DMS153 treated with DMSO at 0.1 percent for 48 hours (cell line): Measurements from ENCODE around the gene LYPD3.

Source experiments
- DNase-seq: peaks from one replicate; lab custom pipeline; 2025; ENCODE audit not compliant: unreplicated experiment; lab: John Stamatoyannopoulos, UW

The LYPD3 gene

DNA sequence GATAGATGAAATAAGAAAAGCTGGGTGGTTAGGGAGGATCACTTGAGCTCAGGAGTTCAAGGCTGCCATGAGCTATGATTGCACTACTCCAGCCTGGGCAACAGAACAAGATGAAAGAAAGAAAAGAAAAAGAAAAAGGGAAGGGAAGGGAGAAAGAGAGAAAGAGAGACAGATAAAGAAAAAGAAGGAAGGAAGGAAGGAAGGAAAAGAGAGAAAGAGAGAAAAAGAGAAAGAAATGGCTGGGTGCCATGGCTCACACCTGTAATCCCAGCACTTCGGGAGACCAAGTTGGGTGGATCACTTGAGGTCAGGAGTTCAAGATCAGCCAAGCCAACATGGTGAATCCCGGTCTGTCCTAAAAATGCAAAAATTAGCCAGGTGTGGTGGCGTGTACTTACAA, 29.6 kb downstream of the LYPD3 start:
- DNase-seq, result no peak

DNA sequence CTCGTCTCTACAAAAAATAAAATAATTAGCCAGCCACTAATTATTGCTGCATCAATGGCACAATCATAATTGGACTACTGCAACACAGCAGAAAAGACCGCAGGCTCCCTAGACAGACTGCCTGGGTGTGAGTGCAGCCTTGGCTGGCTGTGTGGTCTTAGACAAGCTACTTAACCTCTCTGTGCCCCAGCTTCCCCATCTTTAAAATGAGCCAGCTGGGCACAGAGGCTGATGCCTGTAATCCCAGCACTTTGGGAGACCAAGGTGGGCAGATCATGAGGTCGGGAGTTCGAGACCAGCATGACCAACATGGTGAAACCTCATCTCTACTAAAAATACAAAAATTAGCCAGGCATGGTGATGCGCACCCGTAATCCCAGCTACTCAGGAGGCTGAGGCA, 31.7 kb downstream of the LYPD3 start:
- DNase-seq, result no peak

DNA sequence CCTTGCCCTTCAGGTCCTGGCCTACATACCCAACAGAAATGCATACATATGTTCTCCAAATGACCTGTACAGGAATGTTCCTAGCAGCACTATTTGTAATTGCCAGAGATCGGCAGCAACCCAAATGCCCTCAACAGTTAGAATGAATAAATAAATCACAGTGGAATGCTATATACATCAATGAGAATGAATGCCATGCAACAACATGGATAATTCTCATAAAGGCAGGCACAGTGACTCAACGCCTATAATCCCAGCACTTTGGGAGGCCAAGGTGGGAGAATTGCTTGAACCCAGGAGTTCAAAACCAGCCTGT, 32.1 kb downstream of the LYPD3 start:
- no peak for DNase-seq

DNA sequence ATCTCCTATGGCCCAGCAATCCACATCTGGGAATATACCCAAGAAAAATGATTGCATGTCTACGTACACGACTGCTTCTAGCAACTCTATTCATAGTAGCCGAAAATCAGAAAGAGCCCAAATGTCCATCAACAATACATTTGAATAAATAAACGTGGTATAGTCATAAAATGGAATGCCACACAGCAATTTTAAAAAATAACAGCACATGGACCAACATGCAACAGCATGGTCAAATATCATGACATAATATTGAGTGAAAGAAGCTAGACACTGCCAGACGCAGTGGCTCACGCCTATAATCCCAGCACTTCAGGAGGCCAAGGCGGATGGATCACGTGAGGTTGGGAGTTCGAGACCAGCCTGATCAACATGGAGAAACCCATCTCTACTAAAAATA, 34.4 kb downstream of the LYPD3 start:
- no peak for DNase-seq

DNA sequence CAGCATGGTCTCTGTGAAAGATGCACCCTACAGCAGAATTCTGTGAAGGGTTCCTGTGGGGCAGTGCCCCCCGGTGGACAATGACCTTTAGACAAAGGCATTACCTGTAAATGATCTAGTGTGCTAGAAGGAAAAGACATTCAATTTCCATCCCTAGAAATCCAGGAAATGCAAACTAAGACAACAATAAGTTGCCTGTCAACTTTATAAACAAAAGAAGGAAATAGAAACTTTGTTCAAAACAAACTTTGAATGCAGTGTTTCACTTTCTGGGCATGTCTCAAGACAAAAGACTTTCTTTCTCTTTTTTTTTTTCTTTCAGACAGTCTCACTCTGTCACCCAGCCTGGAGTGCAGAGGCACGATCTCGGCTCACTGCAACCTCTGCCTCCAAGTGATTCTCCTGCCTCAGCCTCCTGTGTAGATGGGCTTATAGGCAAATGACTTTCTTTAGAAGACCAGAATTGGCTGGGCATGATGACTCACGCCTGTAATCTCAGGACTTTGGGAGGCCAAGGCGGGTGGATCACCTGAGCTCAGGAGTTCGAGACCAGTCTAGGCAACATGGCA, 35.2 kb downstream of the LYPD3 start:
- DNase-seq, result no peak

DNA sequence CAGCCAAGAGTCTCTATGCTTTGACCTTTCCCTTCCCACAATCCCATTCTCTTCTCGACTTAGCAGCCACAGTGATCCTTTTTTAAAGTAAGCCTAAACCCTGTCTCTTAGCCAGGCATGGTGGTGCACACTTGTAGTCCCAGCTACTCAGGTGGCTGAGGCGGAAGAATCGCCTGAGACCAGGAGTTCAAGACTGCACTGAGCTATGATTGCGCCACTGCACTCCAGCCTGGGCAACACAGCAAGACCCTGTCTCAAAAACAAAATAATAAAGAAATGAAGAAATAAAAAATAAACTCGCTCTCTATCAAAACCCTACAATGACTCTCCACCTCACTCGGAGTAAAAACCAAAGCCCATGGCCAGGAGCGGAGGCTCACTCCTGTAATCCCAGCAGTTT, 36.0 kb downstream of the LYPD3 start:
- no peak for DNase-seq

DNA sequence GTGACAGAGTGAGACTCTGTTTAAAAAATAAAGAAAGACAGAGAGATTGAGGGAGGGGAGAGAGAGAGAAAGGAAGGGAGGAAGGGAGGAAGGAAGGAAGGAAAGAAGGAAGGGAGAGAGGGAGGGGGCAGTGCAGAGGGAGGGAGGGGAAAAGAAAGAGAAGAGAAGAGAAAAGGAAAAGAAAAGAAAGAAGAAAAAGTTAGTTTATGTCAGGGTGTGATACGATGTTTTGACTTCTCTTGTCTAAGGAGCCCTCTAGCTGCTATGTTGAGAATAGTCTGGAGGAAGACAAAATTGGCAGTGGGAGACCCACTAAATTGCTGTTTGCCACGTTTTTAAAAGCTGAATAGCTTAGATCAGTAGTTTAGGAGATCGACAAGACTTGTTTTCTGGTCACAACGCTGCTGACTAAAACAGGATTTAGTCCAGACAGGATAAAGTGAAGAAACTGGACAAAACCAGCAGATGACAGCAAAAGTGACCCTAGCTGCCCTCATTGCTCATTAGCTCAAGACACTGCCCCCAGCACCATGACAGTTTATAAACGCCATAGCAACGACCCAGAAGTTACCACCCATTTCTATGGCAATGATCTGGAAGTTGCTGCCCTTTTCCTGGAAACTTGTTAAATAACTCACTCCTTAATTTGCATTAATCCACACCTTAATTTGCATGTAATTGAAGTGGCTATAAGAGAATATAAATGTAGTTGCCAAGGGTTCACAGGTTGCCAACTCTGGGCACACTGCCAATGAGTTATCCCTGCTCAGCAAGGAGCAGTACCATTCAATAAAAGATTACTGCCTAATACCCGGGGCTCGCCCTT, 39.6 kb downstream of the LYPD3 start:
- DNase-seq, result peak; percentile 56

DNA sequence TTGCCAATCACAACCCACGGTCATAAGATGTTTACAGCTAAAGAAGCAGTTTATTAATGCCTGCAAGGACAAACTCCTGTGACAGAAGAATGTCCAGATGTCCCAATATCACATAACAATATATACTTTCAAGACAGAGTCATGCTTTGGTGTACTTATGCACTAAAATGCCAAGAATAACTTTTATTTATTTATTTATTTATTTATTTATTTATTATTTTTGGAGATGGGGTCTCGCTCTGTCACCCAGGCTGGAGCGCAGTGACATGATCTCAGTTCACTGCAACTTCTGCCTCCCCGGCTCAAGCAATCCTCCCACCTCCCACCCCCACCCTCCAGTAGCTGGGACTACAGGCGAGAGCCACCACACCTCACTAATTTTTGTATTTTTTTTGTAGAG, 41.6 kb downstream of the LYPD3 start:
- DNase-seq, result no peak

DNA sequence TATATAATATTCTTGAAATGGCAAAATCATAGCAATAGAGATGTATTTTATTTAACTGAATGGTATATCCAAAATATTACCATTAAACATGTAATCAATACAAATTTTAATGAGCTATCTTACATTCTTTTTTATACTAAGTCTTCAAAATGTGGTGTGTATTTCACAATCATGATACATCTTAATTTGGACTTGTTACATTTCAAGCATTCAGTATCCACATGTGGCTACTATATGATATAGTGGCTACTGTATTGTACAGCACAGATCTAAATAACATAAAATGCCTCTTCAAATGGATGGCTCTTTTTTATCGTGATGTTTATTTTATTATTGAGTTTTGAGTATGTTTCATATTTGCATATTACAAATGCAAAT, 42.7 kb downstream of the LYPD3 start:
- DNase-seq, result no peak

DNA sequence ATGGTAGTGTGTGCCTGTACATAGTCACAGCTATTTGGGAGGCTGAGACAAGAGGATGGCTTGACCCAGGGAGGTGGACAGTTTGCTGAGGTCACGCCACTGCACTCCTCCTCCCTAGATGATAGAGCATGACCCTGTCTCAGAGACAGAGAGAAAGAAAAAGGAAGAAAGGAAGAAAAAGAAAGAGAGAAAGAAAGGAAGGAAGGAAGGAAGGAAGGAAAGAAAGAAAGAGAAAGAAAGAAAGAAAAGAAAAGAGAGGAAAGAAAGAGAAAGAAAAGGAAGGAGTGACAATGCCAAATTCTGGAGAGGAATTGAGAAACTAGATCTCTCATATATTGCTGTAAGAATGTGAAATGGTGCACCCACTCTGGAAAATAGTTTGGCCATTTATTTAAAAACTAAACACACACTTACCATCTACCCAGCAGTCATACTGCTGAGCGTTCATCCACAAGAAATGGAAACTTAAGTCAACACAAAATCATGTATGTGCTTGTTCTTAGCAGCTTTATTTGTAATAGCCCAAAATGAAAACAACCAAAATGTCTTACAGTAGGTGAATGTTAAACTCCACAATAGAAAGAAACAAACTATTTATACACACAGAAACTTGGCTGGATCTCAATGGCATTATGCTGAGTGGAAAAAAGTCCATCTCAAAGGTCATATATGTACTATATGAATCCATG, 43.3 kb downstream of the LYPD3 start:
- DNase-seq, result no peak

DNA sequence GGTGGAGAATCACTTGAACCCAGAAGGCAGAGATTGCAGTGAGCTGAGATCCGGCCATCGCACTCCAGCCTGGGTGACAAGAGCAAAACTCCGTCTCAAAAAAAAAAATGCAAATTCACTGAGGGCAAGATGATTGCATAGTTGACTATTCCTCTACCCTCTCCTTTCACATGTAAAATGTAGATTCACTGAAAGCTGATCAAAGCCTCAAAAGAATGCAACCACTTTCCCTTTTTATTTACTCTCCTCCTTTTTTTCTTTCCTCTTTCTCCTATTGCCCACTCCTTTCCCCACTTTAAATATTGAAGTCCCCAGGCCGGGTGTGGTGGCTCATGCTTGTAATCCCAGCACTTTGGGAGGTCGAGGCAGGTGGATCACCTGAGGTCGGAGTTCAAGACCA, 44.5 kb downstream of the LYPD3 start:
- no peak for DNase-seq

DNA sequence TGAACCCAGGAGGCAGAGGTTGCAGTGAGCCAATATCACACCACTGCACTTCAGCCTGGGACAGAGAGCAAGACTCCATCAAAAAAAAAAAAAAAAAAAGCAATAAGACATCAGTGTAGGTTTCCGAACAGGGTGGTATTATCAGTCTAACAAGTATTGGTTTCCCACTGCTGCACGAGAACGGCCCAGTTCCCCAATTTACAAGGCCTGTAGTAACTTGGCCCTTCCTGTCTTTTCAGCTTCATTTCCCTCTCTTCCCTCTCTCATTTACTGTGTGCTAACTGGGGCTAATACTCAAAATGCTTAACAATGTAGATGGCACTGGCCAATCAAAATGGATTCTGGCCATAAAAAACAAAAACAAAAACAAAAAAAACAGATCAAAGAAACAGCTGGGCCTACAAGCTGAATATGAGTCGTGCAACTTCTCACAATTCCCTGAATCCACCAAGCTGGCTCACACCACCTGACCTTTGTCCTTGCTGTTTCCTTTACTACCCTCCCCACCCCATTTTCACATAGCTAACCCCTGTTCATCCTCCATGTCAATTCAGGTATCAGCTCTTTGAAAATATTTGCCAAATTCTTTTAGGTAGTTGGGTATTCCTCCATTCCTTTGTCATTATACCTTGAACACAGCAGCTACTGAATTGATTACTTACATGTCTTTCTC, 48.3 kb downstream of the LYPD3 start:
- DNase-seq, result no peak

DNA sequence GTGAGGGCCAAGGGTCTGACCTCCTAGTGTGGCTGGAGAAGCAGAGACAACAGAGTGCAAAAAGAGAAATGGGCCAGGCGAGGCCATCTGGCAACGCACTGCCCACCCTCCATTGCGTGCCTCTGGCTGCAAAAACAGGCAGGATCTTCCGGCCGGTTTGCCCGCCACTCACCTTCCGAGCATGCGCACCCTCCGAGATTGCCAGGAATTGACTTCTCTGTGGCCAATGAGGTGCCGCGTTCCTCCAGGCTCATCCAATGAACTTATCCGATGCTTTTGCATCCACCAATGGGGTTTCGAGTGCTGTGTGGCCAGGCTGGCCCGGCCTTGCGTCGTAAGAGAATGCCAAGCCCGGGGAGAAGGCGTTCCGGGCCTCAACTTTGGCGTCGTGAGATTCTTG, 50.9 kb downstream of the LYPD3 start, which contains the start of gene TEX101:
Gene TEX101, plus strand, starts transcription at position 337 of the 400 bp plus-strand sequence. CDS start 1,030 bp downstream, outside the sequence.
- no peak for DNase-seq

DNA sequence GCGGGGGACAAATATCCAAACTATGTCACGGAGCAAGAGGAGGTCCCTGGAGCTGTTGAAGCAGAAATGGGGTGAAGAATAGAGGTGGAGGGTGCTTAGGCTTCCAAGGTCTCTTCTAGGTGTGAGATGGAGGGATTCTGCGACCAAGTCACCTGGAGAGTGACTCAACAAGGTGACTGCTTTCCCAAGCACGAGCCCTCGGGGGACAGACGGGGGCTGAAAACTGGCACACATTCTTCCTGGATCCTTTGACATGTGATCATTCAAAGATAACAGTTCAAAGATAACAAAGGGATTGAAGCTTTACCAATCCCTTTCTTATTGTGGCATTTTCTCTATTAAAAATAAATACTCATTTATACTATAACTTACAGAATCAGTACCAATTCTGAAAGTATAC, 53.0 kb downstream of the LYPD3 start:
- DNase-seq, result no peak
